GM18520 (cell line): ENCODE data around the gene SPACA4.
A peak's percentile ranks its signal among the peaks of the same experiment; 100 is the strongest.

Experiments used
- ATAC-seq: cut with Tn5 transposase; IDR thresholded peaks from one replicate; pipeline ENCODE4 v1.9.1; 2021; ENCODE audit not compliant: unreplicated experiment

Gene SPACA4

DNA sequence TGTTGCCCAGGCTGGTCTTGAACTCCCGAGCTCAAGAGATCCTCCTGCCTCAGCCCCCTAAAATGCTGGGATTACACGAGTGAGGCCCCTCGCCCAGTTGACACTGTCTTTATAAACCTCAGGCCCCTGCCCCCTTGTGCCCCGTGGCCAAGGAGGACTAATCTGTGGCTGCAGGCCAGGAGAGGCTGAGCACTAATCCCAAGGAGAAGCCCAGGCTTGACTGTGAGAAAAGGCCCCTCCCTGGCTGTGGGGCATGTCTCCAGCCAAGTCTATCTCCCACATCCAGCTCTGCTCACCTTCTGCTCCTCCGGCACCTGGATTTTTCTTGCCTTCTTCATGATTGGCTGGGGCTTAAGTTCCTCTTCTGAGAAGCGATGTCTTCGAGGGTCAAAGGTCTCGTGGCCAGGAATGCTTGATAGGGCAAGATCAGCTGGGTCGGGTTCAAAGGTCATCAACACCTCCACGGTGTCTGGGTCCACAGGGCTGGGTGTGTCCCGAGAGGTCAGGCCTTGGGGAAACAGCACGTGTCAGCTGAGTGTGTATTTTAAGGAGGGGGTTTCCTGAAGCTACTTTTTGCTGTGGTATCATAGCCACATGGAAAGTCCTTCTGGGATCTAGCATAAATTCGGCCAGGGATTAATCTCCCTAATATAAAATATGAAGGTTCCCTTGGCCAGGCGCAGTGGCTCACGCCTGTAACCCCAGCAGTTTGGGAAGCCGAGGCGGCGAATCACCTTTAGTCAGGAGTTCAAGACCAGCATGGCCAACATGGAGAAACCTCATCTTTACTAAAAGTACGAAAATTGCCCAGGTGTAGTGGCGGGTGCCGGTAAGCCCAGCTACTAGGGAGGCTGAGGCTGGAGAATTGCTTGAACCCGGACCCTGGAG, 26.9 kb downstream of the SPACA4 start:
- ATAC-seq = no peak

- no peak for ATAC-seq
These were observed 27.4 kb downstream of the SPACA4 start for GRCh38 chr19:48634036-48634342.

DNA sequence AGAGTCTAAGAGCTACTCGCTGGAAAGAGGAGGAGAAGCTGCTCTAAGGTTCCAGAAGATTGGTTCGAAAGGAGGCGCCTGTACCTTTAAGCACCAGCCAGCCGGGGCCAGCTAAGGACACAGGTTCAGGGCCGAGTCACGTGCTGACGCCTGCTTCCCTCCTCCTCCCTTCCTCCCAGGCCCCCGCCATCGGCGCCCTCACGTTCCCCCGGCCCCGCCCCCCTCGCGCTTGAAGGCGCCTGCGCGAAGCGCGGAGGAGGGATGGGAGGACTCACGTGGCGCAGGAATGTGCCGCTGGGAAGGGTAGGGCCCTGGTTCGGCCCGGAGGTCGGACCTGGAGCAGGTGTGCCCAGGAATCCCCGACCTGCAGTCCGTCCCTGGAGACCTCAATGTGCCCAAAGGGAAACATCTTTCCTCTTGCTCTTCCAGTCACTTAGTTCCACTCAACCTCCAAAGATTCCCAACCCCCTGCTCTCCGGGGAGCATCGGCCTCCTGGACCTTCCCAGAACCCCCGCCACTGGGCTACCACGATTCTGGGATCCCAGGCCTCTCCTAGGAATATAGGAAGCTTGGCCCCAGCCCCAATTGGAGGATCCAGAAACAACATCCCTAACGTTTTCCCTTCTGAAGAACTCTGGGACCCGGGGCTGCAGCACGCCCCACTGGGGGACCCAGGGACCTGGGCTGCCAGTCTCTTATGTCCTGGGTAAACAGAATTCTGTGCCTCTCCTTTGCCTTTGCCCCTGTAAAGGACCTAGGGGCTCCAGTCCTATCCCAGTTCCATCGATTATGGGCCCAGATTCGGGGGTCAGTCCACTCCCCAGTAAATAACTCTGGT, 28.1 kb downstream of the SPACA4 start:
- peak; percentile 24 for ATAC-seq

DNA sequence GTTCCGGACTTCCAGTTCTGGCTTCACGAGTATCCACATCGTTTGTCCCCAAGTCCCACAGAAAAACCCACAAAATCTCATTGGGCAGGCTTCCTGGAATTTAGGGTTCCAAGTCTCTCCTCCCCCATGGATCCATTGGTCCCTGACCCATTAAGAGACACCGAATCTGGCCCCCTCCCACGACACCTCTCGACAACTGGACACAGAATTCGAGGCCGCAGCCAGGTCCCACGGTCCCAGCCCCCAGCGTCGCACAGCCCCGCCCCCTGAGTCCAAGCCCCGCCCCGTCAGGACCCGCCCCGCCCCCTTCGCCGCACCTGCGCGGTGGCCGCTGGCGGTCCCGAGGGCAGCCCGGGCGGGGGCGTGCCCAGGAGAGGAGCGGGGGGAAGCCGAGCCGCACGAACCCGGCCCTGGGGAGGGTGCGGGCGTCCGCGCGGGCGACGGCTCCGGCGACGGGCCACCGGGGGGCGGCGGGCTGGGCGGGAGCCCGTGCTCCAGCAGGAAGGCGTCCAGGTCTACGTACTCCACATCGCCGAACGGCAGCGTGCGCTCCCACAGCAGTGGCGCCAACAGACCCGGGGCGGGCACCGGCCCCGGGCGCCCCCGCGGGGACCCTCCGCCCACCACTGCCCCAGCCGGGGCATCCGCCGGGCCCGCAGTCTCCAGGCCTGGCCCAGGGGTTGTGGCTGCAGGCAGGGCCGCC, 28.9 kb downstream of the SPACA4 start:
- ATAC-seq = no peak

GRCh38 chr19:48635966-48636858, 29.7 kb downstream of the SPACA4 start:
- no peak for ATAC-seq

DNA sequence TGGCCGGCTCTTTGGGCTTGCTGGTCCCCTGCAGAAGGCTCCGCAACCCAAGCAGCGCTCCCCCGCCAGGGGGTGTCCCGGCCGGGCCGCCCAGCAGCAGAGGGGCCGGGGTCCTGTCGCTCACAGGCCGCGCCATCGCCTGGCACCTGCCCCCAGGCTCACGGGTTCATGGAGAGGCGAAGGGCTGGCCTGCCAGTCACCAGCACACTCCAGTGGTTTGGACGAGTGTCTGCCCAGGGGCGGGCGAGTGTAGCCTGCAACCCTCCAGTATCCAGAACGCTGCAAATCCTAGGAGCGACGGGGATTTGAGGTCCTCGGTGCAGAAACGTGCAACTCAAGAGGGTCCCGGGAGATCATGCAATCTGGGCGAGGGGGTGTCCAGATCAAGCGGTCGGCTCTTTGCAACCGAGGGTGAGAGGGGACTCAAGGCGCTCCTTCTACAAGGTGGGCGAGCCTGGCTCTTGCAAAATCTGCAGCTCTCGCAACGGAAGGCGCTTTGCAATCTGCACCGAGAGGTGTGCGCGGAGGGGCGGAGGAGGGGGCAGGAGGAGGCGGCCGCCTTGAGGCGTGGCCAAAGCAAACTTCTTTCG, 30.4 kb downstream of the SPACA4 start, which contains the start of gene DBP:
DBP (minus strand) TSS at position 521 of the 590 bp plus-strand sequence; CDS start at position 136, 385 bp downstream.
- ATAC-seq = no peak

GRCh38 chr19:48637449-48637947, 31.0 kb downstream of the SPACA4 start:
- ATAC-seq = peak; percentile 75

GRCh38 chr19:48637948-48638830, 31.6 kb downstream of the SPACA4 start:
- ATAC-seq = peak; percentile 8

- no peak for ATAC-seq
These were observed 32.4 kb downstream of the SPACA4 start for GRCh38 chr19:48638831-48639381.

- ATAC-seq = no peak
These were observed 33.2 kb downstream of the SPACA4 start for GRCh38 chr19:48639483-48640375.

DNA sequence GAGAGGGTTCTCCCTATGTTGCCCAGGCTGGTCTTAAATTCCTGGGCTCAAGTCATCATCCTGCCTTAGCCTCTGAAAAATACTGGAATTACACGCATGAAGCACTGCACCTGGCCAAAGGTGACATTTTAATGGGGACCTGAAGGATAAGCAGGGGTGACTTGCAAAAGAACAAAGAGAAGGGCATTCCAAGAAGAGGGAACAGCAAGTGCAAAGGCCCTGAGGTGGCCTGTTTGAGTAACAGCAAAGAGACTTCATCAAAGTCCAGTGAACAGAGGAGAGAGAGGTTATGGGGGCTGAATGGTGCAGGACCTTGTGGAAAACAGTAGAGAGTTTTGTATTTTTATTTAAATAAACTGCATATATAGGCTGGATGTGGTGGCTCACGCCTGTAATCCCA, 35.3 kb downstream of the SPACA4 start:
- no peak for ATAC-seq

GRCh38 chr19:48642862-48643261, 36.3 kb downstream of the SPACA4 start:
- no peak for ATAC-seq

GRCh38 chr19:48644355-48644754, 37.8 kb downstream of the SPACA4 start:
- no peak for ATAC-seq

GRCh38 chr19:48644839-48645619, 38.5 kb downstream of the SPACA4 start:
- ATAC-seq = no peak

GRCh38 chr19:48645620-48646000, 39.1 kb downstream of the SPACA4 start:
- ATAC-seq = no peak

- peak; percentile 57 for ATAC-seq
These were observed 39.6 kb downstream of the SPACA4 start, which contains the start of gene CA11 for GRCh38 chr19:48646001-48646721. Gene CA11 (minus strand): TSS chr19:48646187. CDS start chr19:48645632, 555 bp downstream.
